Kidney (tissue), 14 donors: ENCODE results near the gene ADCY2. TPM values are rescaled to one million over a fixed set of nuclear protein-coding genes. Genes with fewer than 3 reads are reported as not detected.

Source experiments
- DNase-seq, 5 donors: peaks; one replicate each; pipeline ENCODE4 v3.0.0-alpha.2; 2013 to 2020
- FAIRE-seq: peaks from 2 replicates; lab custom pipeline; 2012; peaks lifted over from hg19 to GRCh38; lab: Jason Lieb, UNC
- H3K27ac ChIP-seq, 2 donors: one replicate each; pipeline ENCODE4 v1.7.0; 2013; ENCODE audit warnings: low read depth in 2 of 2, low read length in 2 of 2, inconsistent platforms in 1 of 2
- H3K27me3 ChIP-seq: one replicate; pipeline ENCODE4 v1.7.1; 2013; ENCODE audit warnings: low read length, inconsistent platforms; ENCODE audit not compliant: control insufficient read depth, insufficient read depth
- H3K36me3 ChIP-seq, 3 donors: one replicate each; pipeline versions ENCODE4 v1.7.0 to v1.7.1; 2013; ENCODE audit warnings: low read length in 3 of 3, control low read depth in 1 of 3, inconsistent platforms in 1 of 3; ENCODE audit not compliant: insufficient read depth in 3 of 3, control insufficient read depth in 2 of 3
- H3K4me1 ChIP-seq, 3 donors: one replicate each; pipeline versions ENCODE4 v1.7.0 to v1.7.1; 2013; ENCODE audit warnings: low read length in 3 of 3, inconsistent platforms in 1 of 3, low read depth in 1 of 3; ENCODE audit not compliant: control insufficient read depth in 2 of 3, insufficient read depth in 2 of 3
- H3K4me3 ChIP-seq, 3 donors: one replicate each; pipeline versions ENCODE4 v1.7.0 to v1.8.1; 2013; ENCODE audit warnings: low read length in 3 of 3, control low read depth in 1 of 3, inconsistent platforms in 1 of 3
- H3K9ac ChIP-seq, 3 donors: one replicate each; pipeline versions ENCODE4 v1.7.0 to v1.7.1; 2013; ENCODE audit warnings: low read length in 3 of 3, control low read depth in 1 of 3, inconsistent platforms in 1 of 3
- H3K9me3 ChIP-seq, 3 donors: one replicate each; pipeline versions ENCODE4 v1.7.0 to v1.7.1; 2013; ENCODE audit warnings: low read length in 3 of 3, control low read depth in 1 of 3, inconsistent platforms in 1 of 3; ENCODE audit not compliant: control insufficient read depth in 2 of 3, insufficient read depth in 1 of 3
- intact Hi-C: fragments of 100-400 bp; cut with DNase I; formaldehyde crosslinking; loops from one replicate; pipeline ENCODE4 v1.11.1; 2022
- polyA plus RNA-seq: library from polyadenylated mRNA; stranded (reverse); fragments of 350-450 nt; fragmentation: Illumina TruSeq; extraction: RNeasy Lipid Tissue Mini Kit (QIAGEN cat#74804); gene quantifications from one replicate; pipeline ENCODE4 v1.2.3, GENCODE V29; 2014; ENCODE audit warnings: low read depth, low replicate concordance; ENCODE audit not compliant: insufficient read depth
- total RNA-seq: library from RNA; stranded (reverse); fragmentation: NEBNext Ultra II Directional; extraction: Animal tissue kit (Norgen Biotek cat#: 25700); gene quantifications from one replicate; pipeline ENCODE4 v1.2.1, GENCODE V29; 2021
- TF ChIP-seq, protein P1 (sequence below): IDR thresholded peaks from 3 replicates; pipeline ENCODE4 v1.5.1; 2012; ENCODE audit warnings: mild to moderate bottlenecking, moderate library complexity, borderline replicate concordance; ENCODE audit not compliant: insufficient read depth; ENCODE audit errors: extremely low read depth
- donor health status: control.
- donor health status: control.
- donor health status: control.
- donor health status: control.
- donor health status: control.
- donor health status: DM: yes; HTN: yes; CAD: no.
- donor health status: Normal renal cell carcinoma (clear cell type).

ADCY2 gene
- total and polyA plus RNA-seq, 2 donors from 2014 or later: 0.17 to 2.2 TPM

DNA sequence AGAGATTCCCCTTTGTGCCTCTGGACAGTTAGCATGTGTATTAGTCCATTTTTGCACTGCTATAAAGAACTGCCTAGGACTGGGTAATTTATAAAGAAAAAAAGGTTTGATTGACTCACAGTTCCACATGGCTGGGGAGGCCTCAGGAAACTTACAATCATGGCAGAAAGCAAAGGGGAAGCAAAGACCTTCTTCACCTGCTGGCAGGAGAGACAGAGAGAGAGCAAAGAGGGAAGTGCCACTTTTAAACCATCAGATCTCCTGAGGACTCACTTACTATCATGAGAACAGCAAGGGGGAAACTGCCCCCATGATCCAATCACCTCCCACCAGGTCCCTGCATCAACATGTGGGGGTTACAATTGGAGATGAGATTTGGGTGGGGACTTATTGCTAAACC is 449.0 kb downstream of the ADCY2 start:
- no peaks in the 10 kb centered on the region for H3K27me3 ChIP-seq
- no peak overlapping the region for H3K27ac ChIP-seq
- TF ChIP-seq, protein P1, sequence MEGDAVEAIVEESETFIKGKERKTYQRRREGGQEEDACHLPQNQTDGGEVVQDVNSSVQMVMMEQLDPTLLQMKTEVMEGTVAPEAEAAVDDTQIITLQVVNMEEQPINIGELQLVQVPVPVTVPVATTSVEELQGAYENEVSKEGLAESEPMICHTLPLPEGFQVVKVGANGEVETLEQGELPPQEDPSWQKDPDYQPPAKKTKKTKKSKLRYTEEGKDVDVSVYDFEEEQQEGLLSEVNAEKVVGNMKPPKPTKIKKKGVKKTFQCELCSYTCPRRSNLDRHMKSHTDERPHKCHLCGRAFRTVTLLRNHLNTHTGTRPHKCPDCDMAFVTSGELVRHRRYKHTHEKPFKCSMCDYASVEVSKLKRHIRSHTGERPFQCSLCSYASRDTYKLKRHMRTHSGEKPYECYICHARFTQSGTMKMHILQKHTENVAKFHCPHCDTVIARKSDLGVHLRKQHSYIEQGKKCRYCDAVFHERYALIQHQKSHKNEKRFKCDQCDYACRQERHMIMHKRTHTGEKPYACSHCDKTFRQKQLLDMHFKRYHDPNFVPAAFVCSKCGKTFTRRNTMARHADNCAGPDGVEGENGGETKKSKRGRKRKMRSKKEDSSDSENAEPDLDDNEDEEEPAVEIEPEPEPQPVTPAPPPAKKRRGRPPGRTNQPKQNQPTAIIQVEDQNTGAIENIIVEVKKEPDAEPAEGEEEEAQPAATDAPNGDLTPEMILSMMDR: no peak
- intact Hi-C loops: no loop called here
- peaks cover 0 to 6% (median under 1%) of the 10 kb centered on the region in 3 donors for H3K4me1 ChIP-seq
- no peaks in the 10 kb centered on the region for H3K36me3 ChIP-seq
- DNase-seq (no peak), FAIRE-seq (no peak)
- no peak overlapping the region for H3K9ac ChIP-seq
- no peaks in the 10 kb centered on the region for H3K9me3 ChIP-seq
- no peak overlapping the region for H3K4me3 ChIP-seq

GRCh38 chr5:7845557-7845956 is 449.6 kb downstream of the ADCY2 start:
- intact Hi-C loops: no loop called here
- no peaks in the 10 kb centered on the region for H3K9me3 ChIP-seq
- no peak for FAIRE-seq
- H3K9ac ChIP-seq: no peak overlapping the region
- no peak for DNase-seq
- TF ChIP-seq, protein P1: no peak
- no peaks in the 10 kb centered on the region for H3K27me3 ChIP-seq
- no peaks in the 10 kb centered on the region for H3K36me3 ChIP-seq
- H3K27ac ChIP-seq: no peak overlapping the region
- H3K4me1 ChIP-seq: peaks cover 0 to 6% (median 2%) of the 10 kb centered on the region in 3 donors
- no peak overlapping the region for H3K4me3 ChIP-seq

DNA sequence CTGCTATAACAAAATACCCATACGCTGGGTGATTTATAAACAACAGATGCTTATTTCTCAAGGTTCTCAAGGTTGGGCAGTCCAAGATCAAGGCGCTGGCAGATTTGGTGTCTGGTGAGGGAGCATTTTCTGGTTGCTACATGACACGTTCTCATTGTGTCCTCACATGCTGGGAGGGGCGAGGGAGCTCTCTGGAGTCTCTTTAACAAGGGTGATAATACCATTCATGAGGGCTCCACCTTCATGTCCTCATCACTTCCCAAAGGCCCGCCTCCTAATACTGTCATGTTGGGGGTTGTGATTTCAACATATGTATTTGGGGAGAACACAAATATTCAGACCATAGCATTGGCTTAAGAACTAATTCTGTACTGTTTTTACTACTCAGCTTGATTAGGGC is 450.4 kb downstream of the ADCY2 start:
- intact Hi-C loops: no loop called here
- Histone ChIP-seq H3K4me3 (no peak overlapping the region), H3K9me3 (no peaks in the 10 kb centered on the region), H3K27ac (no peak overlapping the region), H3K36me3 (no peaks in the 10 kb centered on the region), H3K27me3 (no peaks in the 10 kb centered on the region), H3K9ac (no peak overlapping the region), H3K4me1 (peaks cover 0 to 6% (median 2%) of the 10 kb centered on the region in 3 donors)
- no peak for DNase-seq
- TF ChIP-seq, protein P1: no peak
- no peak for FAIRE-seq

DNA sequence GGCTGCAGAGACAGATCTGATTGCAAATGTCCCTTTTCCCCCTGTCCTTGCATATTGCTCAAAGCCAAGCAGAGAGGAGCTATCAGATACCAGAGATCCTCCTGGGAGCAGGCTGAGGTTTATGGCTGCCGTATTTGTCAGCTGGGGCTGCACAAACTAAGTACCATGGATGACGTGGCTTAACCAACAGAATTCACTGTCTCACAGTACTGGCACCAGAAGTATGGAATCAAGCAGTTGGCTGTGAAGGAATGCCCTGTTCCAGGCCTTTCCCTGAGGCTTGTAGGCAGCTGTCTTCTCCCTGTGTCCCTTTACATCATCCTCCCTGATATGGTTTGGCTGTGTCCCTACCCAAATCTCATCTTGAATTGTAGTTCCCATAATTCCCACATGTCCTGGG is 452.4 kb downstream of the ADCY2 start:
- no peak for DNase-seq
- Histone ChIP-seq H3K27me3 (no peaks in the 10 kb centered on the region), H3K9ac (no peak overlapping the region), H3K36me3 (no peaks in the 10 kb centered on the region), H3K4me1 (peaks cover 0 to 8% (median 6%) of the 10 kb centered on the region in 3 donors), H3K9me3 (no peaks in the 10 kb centered on the region), H3K4me3 (no peak overlapping the region), H3K27ac (no peak overlapping the region)
- no peak for FAIRE-seq
- intact Hi-C loops: no loop called here
- TF ChIP-seq, protein P1: no peak
